Epithelial cell of prostate (primary cell): ENCODE measurements around the gene NGF.
"Not testable (repeated sequence)": the region's sequence is repeated elsewhere in the genome, so short reads cannot be mapped to it uniquely, and the experiment has no call there.

Experiments
- DNase-seq: peaks from one replicate; pipeline ENCODE4 v3.0.0-alpha.2; 2011; ENCODE audit warnings: low read depth, low spot score
- H3K27ac ChIP-seq: fragments of 450-650 bp; 2 replicates; pipeline ENCODE4 v1.5.1; 2017; ENCODE audit warnings: mild to moderate bottlenecking

The NGF gene

GRCh38 chr1:115337633-115338456 is at the start of gene NGF:
Gene NGF (minus strand): TSS chr1:115338249. CDS start chr1:115286795, 51,454 bp downstream.
- no peak for DNase-seq
- H3K27ac ChIP-seq: no peak within 1 kb of the TSS

GRCh38 chr1:115383455-115383854 is 45.4 kb upstream of the NGF start:
- not testable (repeated sequence) for DNase-seq, H3K27ac ChIP-seq

DNA sequence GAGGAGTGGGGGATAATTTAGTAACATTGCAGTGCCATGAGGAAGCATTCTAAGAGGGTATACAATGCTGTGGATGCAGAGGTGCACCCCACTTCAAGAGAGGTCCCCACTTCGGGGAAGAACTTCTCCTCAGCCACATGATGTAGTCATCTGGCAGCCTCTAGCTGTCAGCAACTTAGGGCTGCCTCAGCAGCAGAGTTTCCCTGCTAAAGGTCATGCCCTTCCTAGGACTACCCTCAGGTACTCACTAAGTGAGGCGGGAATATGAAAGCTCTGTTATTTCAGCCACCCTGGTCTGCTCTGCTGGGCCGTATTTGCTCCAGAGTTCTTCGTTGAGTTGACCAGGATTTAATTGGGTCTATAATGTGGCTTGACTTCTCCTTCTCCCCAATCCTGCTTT is 41.9 kb upstream of the NGF start:
- no peak for DNase-seq
- H3K27ac ChIP-seq: no peak overlapping the region

GRCh38 chr1:115377411-115377810 is 39.4 kb upstream of the NGF start:
- no peak overlapping the region for H3K27ac ChIP-seq
- no peak for DNase-seq

DNA sequence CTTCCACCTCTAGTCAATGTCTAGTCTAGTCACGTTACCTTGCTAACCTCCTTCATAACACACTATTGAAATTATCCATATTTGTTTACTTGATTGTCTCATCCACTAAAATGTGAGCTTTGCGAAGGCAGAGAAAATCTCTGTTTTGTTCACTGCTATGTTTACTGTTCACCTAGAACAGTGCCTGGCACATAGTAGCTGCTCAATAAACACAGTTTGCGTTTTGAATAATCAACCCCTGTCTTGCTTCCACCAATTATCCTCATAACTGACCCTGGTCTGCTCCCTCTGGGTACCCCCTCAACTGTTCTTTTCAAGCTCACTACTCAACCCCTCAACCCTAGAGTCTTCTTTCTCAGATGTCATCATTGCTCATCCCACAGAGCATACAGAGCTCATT is 36.5 kb upstream of the NGF start:
- H3K27ac ChIP-seq: no peak overlapping the region
- DNase-seq: no peak

DNA sequence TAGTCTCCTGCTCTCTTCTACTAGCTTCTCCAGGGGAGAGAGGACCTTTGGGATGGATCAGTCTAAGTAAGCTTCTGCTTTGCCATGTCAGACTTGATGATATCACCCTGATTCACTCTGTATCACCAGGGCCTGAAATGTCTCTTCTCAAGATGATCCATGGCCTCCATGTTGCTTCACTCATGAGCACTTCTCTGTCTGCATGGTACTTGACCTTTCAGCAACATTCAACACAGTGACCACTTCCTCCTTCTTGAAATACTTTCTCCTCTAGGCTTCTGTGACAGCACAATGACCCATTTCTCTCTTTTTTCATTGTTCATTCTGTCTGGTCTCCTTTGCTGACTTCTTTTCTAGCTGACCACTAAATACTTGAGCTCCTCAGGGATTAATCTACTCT is 35.3 kb upstream of the NGF start:
- peak overlapping the region; percentile 11 for H3K27ac ChIP-seq
- peak; percentile 53 for DNase-seq

- H3K27ac ChIP-seq: no peak overlapping the region
- no peak for DNase-seq
Observed at GRCh38 chr1:115365738-115366137, 27.7 kb upstream of the NGF start.

DNA sequence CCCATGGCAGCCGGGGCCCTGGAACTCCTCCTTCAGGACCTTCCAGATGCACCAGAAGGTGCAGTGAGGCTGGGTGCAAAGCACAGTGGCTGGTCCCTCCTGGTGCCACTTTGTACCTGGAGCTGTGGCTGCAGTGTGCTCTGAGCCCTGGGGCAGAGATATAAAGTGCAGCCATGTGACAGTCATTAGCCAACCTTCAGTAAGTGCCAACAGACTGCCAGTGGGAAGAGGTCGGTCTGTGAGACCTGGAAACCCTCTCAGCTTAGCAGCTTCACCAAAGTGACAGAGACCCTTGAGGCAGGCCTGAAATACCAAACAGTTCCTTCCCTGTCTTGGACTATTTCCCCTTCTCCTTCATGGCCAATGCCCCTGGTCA is 26.7 kb upstream of the NGF start:
- no peak for DNase-seq
- no peak overlapping the region for H3K27ac ChIP-seq

GRCh38 chr1:115364046-115364779 is 26.2 kb upstream of the NGF start:
- H3K27ac ChIP-seq: no peak overlapping the region
- DNase-seq: no peak

DNA sequence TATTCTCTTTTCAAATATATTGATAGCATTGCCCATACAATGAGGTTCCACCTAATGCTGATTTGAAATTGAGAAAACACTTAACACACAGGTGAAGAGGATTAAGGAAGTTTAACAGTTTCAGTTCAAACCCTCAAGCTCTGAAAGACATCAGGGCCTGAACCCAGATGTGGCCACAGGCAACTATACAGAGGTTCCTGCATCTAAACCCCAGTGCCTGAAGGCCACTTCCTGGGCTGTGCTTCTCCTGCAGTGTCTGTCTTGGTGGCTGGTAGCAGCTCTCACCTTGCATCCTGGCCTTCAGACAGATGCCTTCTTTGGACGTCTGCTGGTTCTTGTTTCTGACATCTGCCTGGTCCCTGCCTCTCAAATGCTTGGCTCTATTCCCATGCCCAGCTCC is 25.1 kb upstream of the NGF start:
- H3K27ac ChIP-seq: no peak overlapping the region
- no peak for DNase-seq

DNA sequence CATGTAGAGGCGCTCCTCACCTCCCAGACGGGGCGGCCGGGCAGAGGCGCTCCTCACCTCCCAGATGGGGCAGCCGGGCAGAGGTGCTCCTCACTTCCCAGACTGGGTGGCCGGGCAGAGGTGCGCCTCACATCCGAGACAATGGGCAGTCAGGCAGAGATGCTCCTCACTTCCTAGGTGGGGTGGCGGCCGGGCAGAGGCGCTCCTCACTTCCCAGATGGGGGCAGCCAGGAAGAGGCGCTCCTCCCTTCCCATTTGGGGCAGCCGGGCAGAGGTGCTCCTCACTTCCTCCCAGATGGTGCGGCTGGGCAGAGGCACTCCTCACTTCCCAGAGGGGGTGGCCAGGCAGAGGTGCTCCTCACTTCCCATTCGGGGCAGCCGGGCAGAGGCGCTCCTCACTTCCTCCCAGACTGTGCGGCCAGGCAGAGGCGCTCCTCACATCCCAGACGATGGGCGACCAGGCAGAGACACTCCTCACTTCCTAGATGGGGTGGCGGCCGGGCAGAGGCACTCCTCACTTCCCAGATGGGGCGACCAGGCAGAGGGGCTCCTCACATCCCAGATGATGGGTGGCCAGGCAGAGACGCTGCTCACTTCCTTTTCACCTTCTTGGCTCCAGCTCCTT is 22.6 kb upstream of the NGF start:
- DNase-seq, H3K27ac ChIP-seq: not testable (repeated sequence)

- not testable (repeated sequence) for DNase-seq, H3K27ac ChIP-seq
Observed at GRCh38 chr1:115359787-115360452, 21.9 kb upstream of the NGF start.

DNA sequence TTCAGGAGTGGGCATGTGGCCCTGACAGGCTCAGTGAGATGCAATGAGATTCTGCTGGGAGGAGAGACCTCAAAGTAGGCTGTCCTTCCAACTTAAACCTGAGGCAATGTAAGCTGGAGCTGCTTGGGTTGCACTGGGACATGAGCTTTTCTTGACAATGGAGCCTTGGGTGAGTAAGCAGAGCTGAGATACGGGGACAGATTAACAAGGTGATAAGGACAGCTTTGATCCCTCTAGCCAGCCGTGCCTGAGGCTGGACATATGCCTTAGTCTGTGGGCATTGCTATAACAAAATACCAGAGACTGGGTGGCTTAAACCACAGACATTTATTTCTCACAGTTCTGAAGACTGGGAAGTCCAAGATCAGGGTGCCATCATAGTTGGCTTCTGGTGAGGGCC is 18.3 kb upstream of the NGF start:
- no peak overlapping the region for H3K27ac ChIP-seq
- no peak for DNase-seq

GRCh38 chr1:115355069-115355468 is 17.0 kb upstream of the NGF start:
- DNase-seq: no peak

DNA sequence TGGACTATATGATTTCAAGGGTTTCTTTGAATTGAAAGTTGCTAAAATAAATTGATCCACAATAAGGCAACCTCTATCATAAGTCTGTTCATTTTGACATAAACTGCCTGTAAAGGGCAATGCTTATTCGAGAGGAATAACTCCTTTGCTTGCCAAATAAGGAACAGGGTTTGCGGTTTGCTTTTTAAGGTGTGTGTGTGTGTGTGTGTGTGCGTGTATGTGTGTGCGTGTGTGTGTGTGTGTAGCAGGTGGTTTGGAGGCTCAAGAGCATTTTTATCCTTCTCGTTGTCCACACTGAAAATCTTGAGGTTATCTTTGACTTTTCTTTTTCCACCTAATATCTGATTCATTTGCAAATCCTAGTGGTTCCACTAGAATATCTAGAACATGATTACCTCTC is 13.1 kb upstream of the NGF start:
- no peak overlapping the region for H3K27ac ChIP-seq
- no peak for DNase-seq

More at GRCh38 chr1:115355069-115355468, 17.0 kb upstream of the NGF start:
- no peak overlapping the region for H3K27ac ChIP-seq

- H3K27ac ChIP-seq: no peak overlapping the region
- DNase-seq: no peak
Observed at GRCh38 chr1:115348636-115349035, 10.6 kb upstream of the NGF start.

GRCh38 chr1:115347282-115347681 is 9.2 kb upstream of the NGF start:
- no peak for DNase-seq
- no peak overlapping the region for H3K27ac ChIP-seq

GRCh38 chr1:115343200-115343737 is 5.2 kb upstream of the NGF start:
- no peak overlapping the region for H3K27ac ChIP-seq
- no peak for DNase-seq

- no peak for DNase-seq
- H3K27ac ChIP-seq: no peak overlapping the region
Observed at GRCh38 chr1:115341948-115342347, 3.9 kb upstream of the NGF start.

- DNase-seq: no peak
- H3K27ac ChIP-seq: no peak overlapping the region
Observed at GRCh38 chr1:115340879-115341278, 2.8 kb upstream of the NGF start.
